ENCODE results near the gene SSX5.
"Not testable (repeated sequence)": the region's sequence is repeated elsewhere in the genome, so short reads cannot be mapped to it uniquely, and the experiment has no call there.

GRCh38 chrX:48214341-48214740 is 17.7 kb upstream of the SSX5 start:
- not testable (repeated sequence) for TF ChIP-seq CTCF (IDR thresholded peaks at IDR 0.05; ENCODE audit: low read depth, low read length, poor library complexity, severe bottlenecking); EZH2phosphoT487 (IDR thresholded peaks at IDR 0.05; ENCODE audit: borderline replicate concordance, low read length)
